H1 (cell line): ENCODE results near the gene ANKS1B.

Experiments used
- CTCF ChIP-seq, 3 experiments: IDR thresholded peaks; 1 replicate in 2 of 3; 2 replicates in 1 of 3; pipeline versions ENCODE4 v1.5.1 to v1.6.1; 2011; ENCODE audit warnings: low read length in 3 of 3, mild to moderate bottlenecking in 3 of 3, inconsistent platforms in 2 of 3, low read depth in 1 of 3, moderate library complexity in 1 of 3; ENCODE audit not compliant: insufficient read depth in 1 of 3; ENCODE audit errors: control extremely low read depth in 1 of 3
- GABPA ChIP-seq: IDR thresholded peaks from 2 replicates; pipeline ENCODE4 v1.6.1; 2011; ENCODE audit warnings: mild to moderate bottlenecking, low read length, moderate library complexity, borderline replicate concordance; ENCODE audit not compliant: insufficient read depth
- GTF2F1 ChIP-seq: IDR thresholded peaks from 2 replicates; pipeline ENCODE4 v1.6.1; 2012; ENCODE audit warnings: low read depth, low read length, improper control_type of control experiment, borderline replicate concordance
- HDAC2 ChIP-seq, 2 experiments: fragments of 300-600 bp in 1 of 2; sonication (generic) in 1 of 2; IDR thresholded peaks; 2 replicates each; pipeline ENCODE4 v1.6.1; 2011 to 2012; ENCODE audit warnings: low read depth in 2 of 2, low read length in 2 of 2, mild to moderate bottlenecking in 2 of 2, moderate library complexity in 2 of 2, borderline replicate concordance in 1 of 2, inconsistent platforms in 1 of 2
- JUND ChIP-seq: IDR thresholded peaks from 2 replicates; pipeline ENCODE4 v1.6.1; 2011; ENCODE audit warnings: mild to moderate bottlenecking, improper control_type of control experiment, low read length
- MAFK ChIP-seq: IDR thresholded peaks from 2 replicates; pipeline ENCODE4 v1.6.1; 2012; ENCODE audit warnings: low read depth, mild to moderate bottlenecking, improper control_type of control experiment, low read length
- POLR2A ChIP-seq, 2 experiments: IDR thresholded peaks; 1 replicate in 1 of 2; 2 replicates in 1 of 2; pipeline ENCODE4 v1.6.1; 2011; ENCODE audit warnings: low read depth in 2 of 2, low read length in 2 of 2, mild to moderate bottlenecking in 2 of 2; ENCODE audit errors: control extremely low read depth in 1 of 2
- POLR2AphosphoS5 ChIP-seq: IDR thresholded peaks from 2 replicates; pipeline ENCODE4 v1.6.1; 2011; ENCODE audit warnings: low read depth, low read length
- POU5F1 ChIP-seq: IDR thresholded peaks from 2 replicates; pipeline ENCODE4 v1.6.1; 2011; ENCODE audit warnings: low read depth, mild to moderate bottlenecking, low read length, moderate library complexity
- RFX5 ChIP-seq: IDR thresholded peaks from 2 replicates; pipeline ENCODE4 v1.6.1; 2011; ENCODE audit warnings: low read depth, low read length, improper control_type of control experiment, borderline replicate concordance
- SIN3A ChIP-seq, 2 experiments: IDR thresholded peaks in 1 of 2; conservative IDR thresholded peaks in 1 of 2; 2 replicates each; pipeline ENCODE4 v1.6.1; 2011 to 2012; ENCODE audit warnings: low read length in 2 of 2, improper control_type of control experiment in 1 of 2, low read depth in 1 of 2, mild to moderate bottlenecking in 1 of 2
- YY1 ChIP-seq: IDR thresholded peaks from 2 replicates; pipeline ENCODE4 v1.6.1; 2011; ENCODE audit warnings: low read depth, mild to moderate bottlenecking, low read length
- TF ChIP-seq, protein P1 (sequence below): IDR thresholded peaks from 2 replicates; pipeline ENCODE4 v1.6.1; 2012; ENCODE audit warnings: inconsistent platforms

DNA sequence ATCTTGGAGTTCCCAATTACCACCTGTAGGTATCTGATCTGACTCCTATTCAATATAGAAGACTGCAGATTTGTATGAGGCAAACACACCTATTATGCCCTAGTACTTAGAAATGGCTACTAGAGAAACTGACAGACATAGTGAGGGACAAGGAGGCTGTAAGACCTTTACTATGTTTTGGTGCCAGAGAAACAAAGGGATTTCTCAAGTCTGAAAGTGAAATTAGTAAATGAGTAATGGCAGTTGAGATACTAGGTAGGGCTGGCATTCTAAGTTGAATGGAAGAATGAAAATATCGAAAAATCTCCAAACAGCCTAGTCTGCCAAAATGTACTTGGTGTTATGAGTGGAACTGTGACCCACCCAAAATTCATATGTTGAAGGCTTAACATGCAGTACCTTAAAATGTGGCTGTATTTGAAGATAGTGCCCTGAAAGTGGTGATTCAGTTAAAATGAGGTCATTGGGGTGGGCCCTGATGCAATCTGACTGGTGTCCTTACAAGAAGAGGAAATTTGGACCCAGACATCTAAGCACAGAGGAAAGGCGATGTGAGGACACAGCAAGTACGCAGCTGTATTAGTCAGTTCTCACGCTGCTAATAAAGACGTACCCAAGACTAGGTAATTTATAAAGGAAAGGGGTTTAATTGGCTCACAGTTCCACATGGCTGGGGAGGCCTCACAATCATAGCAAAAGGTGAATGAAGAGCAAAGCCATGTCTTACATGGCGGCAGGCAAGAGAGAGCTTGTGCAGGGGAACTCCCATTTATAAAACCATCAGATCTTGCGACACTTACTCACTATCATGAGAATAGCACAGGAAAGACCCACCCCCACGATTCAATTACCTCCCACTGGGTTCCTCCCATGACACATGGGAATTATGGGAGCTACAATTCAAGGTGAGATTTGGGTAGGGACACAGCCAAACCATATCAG is 1212.7 kb downstream of the ANKS1B start:
- TF ChIP-seq JUND (no peak), CTCF (IDR thresholded peaks at IDR 0.05; ENCODE audit: control extremely low read depth in 1 of 3, insufficient read depth in 1 of 3, low read depth in 1 of 3, low read length in 3 of 3) (no peak), POLR2A (IDR thresholded peaks at IDR 0.05; ENCODE audit: control extremely low read depth in 1 of 2, low read depth in 2 of 2, low read length in 2 of 2) (no peak), RFX5 (no peak), SIN3A (conservative IDR thresholded peaks at IDR 0.05 in 1 of 2, IDR thresholded peaks at IDR 0.05 in 1 of 2; ENCODE audit: low read depth in 1 of 2, low read length in 2 of 2) (no peak), GABPA (no peak), POU5F1 (no peak), HDAC2 (IDR thresholded peaks at IDR 0.05; ENCODE audit: borderline replicate concordance in 1 of 2, low read depth in 2 of 2, low read length in 2 of 2) (no peak), POLR2AphosphoS5 (no peak), YY1 (no peak), GTF2F1 (no peak), MAFK (no peak)
- TF ChIP-seq, protein P1, sequence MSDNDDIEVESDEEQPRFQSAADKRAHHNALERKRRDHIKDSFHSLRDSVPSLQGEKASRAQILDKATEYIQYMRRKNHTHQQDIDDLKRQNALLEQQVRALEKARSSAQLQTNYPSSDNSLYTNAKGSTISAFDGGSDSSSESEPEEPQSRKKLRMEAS: no peak
